ENCODE results near the gene MARCHF9. TPM values are rescaled to one million over a fixed set of nuclear protein-coding genes. Genes with fewer than 3 reads are reported as not detected.
"Not testable (repeated sequence)": the region's sequence is repeated elsewhere in the genome, so short reads cannot be mapped to it uniquely, and the experiment has no call there.

Gene MARCHF9
- total and polyA plus RNA-seq, 2 donors (not counting 1 experiment from before 2014, with no cell fraction given): 3.8 to 4.8 TPM

DNA sequence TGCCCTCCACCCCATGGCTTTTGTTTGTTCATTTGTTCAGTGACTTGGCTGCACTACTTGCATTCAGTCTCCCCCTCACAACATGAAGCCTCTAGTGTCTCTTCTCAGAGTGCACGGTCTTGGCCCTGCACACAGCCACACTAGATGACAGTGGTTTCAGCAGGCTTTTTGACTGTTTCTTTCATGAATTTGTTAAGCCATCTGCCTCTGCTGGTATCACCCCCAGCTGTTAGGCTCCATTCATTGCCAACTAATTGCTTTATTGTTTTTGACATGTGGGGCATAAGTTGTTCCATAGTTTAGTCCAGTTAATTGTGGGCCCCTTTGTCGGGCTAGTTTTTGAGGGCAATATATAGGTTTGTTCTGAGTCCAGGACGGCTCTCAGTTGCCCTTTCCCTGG lies 42.2 kb upstream of the MARCHF9 start:
- H3K79me2 ChIP-seq (ENCODE audit: control insufficient read depth, insufficient read depth, low read length): no peaks in the 10 kb centered on the region
- no peaks in the 10 kb centered on the region for H3K4me1 ChIP-seq (ENCODE audit: control insufficient read depth, extremely low read depth, insufficient read depth, low read length)
- no peak for TF ChIP-seq EZH2 (IDR thresholded peaks at IDR 0.05; ENCODE audit: low read length, missing control alignments)
- TF ChIP-seq, protein P1, sequence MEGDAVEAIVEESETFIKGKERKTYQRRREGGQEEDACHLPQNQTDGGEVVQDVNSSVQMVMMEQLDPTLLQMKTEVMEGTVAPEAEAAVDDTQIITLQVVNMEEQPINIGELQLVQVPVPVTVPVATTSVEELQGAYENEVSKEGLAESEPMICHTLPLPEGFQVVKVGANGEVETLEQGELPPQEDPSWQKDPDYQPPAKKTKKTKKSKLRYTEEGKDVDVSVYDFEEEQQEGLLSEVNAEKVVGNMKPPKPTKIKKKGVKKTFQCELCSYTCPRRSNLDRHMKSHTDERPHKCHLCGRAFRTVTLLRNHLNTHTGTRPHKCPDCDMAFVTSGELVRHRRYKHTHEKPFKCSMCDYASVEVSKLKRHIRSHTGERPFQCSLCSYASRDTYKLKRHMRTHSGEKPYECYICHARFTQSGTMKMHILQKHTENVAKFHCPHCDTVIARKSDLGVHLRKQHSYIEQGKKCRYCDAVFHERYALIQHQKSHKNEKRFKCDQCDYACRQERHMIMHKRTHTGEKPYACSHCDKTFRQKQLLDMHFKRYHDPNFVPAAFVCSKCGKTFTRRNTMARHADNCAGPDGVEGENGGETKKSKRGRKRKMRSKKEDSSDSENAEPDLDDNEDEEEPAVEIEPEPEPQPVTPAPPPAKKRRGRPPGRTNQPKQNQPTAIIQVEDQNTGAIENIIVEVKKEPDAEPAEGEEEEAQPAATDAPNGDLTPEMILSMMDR (conservative IDR thresholded peaks at IDR 0.05 in 1 of 2, IDR thresholded peaks at IDR 0.05 in 1 of 2; ENCODE audit: low read depth in 1 of 2, low read length in 2 of 2): no peak
- no peak overlapping the region for H3K27ac ChIP-seq (ENCODE audit: insufficient read depth, low read length)
- no peaks in the 10 kb centered on the region for H3K27me3 ChIP-seq (ENCODE audit: control insufficient read depth, insufficient read depth, low read length)
- no peak overlapping the region for H3K4me3 ChIP-seq (replicated peaks in 1 of 4; ENCODE audit: control extremely low read depth in 1 of 4, insufficient read depth in 1 of 4, low read depth in 3 of 4, low read length in 4 of 4)
- H3K4me2 ChIP-seq (ENCODE audit: extremely low read depth, insufficient read depth, low read length): no peak overlapping the region
- no peaks in the 10 kb centered on the region for H3K9me3 ChIP-seq (ENCODE audit: control insufficient read depth, insufficient read depth, low read depth, low read length)
- no peak overlapping the region for H3K9ac ChIP-seq (ENCODE audit: insufficient read depth, low read length)
- H4K20me1 ChIP-seq (ENCODE audit: control insufficient read depth, extremely low read depth, insufficient read depth, low read length): no peaks in the 10 kb centered on the region
- no peak for DNase-seq (ENCODE audit: low read depth in 2 of 2)
- H3K36me3 ChIP-seq (ENCODE audit: control insufficient read depth, insufficient read depth, low read length): peaks cover 6% of the 10 kb centered on the region
- no peak overlapping the region for H2AFZ ChIP-seq (ENCODE audit: low read length)

DNA sequence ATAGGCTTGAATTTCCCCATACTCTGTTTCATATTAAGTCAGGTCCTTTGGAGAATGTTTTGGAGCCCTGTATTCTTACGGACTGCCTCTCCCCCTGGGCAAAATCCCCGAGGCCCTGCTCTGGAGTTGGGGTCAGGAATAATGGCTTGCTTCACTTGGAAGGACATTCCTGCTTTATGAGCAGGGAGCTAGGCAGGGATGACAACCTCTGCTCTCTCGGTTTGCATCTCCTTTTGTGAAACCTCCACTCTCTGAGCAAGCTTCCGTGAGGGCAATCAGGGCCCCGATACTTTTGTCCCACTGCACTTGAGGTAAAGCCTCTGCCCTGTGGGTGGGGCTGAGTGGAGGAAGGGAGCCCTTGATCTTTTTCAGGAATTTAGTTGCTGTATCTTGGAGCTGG lies 41.7 kb upstream of the MARCHF9 start:
- no peak overlapping the region for H2AFZ ChIP-seq (ENCODE audit: low read length)
- no peaks in the 10 kb centered on the region for H3K4me1 ChIP-seq (ENCODE audit: control insufficient read depth, extremely low read depth, insufficient read depth, low read length)
- H3K27me3 ChIP-seq (ENCODE audit: control insufficient read depth, insufficient read depth, low read length): no peaks in the 10 kb centered on the region
- H3K4me3 ChIP-seq (replicated peaks in 1 of 4; ENCODE audit: control extremely low read depth in 1 of 4, insufficient read depth in 1 of 4, low read depth in 3 of 4, low read length in 4 of 4): no peak overlapping the region
- TF ChIP-seq, protein P1 (conservative IDR thresholded peaks at IDR 0.05 in 1 of 2, IDR thresholded peaks at IDR 0.05 in 1 of 2; ENCODE audit: low read depth in 1 of 2, low read length in 2 of 2): no peak
- no peak overlapping the region for H3K27ac ChIP-seq (ENCODE audit: insufficient read depth, low read length)
- H3K36me3 ChIP-seq (ENCODE audit: control insufficient read depth, insufficient read depth, low read length): peaks cover 9% of the 10 kb centered on the region
- no peak overlapping the region for H3K4me2 ChIP-seq (ENCODE audit: extremely low read depth, insufficient read depth, low read length)
- no peaks in the 10 kb centered on the region for H4K20me1 ChIP-seq (ENCODE audit: control insufficient read depth, extremely low read depth, insufficient read depth, low read length)
- H3K79me2 ChIP-seq (ENCODE audit: control insufficient read depth, insufficient read depth, low read length): no peaks in the 10 kb centered on the region
- DNase-seq (ENCODE audit: low read depth in 2 of 2): no peak
- no peaks in the 10 kb centered on the region for H3K9me3 ChIP-seq (ENCODE audit: control insufficient read depth, insufficient read depth, low read depth, low read length)
- no peak overlapping the region for H3K9ac ChIP-seq (ENCODE audit: insufficient read depth, low read length)

DNA sequence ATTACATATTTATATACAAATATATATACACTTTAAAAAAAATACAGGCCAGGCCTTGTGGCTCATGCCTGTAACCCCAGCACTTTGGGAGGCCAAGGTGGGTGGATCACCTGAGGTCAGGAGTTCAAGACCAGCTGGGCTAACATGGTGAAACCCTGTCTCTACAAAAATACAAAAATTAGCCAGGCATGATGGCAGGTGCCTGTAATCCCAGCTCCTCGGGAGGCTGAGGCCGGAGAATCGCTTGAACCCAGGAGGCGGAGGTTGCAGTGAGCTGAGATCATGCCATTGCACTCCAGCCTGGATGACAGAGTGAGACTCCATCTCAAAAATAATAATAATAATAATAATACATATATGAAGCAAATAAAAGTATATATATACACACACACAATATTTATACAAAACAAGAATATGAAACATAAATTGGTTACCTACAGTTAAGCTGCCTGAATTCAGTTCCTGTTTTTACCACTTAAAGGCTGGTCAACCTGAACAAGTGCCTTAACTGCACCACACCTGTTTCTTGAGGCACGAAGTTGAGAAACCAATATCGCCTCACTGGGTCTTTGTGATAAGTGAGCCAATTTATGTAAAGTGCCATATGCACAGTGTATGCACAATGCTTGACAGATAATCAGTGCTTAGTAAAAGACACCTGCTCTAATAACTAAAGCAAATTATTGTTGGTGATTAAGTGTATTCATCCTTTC lies 39.7 kb upstream of the MARCHF9 start:
- H3K9ac ChIP-seq (ENCODE audit: insufficient read depth, low read length); H3K27me3 ChIP-seq (ENCODE audit: control insufficient read depth, insufficient read depth, low read length); H4K20me1 ChIP-seq (ENCODE audit: control insufficient read depth, extremely low read depth, insufficient read depth, low read length); H3K4me1 ChIP-seq (ENCODE audit: control insufficient read depth, extremely low read depth, insufficient read depth, low read length); H3K36me3 ChIP-seq (ENCODE audit: control insufficient read depth, insufficient read depth, low read length); H2AFZ ChIP-seq (ENCODE audit: low read length); H3K4me2 ChIP-seq (ENCODE audit: extremely low read depth, insufficient read depth, low read length); H3K27ac ChIP-seq (ENCODE audit: insufficient read depth, low read length); H3K9me3 ChIP-seq (ENCODE audit: control insufficient read depth, insufficient read depth, low read depth, low read length); H3K79me2 ChIP-seq (ENCODE audit: control insufficient read depth, insufficient read depth, low read length); H3K4me3 ChIP-seq (replicated peaks in 1 of 4; ENCODE audit: control extremely low read depth in 1 of 4, insufficient read depth in 1 of 4, low read depth in 3 of 4, low read length in 4 of 4); DNase-seq (ENCODE audit: low read depth in 2 of 2): not testable (repeated sequence)

All from fibroblast of lung (primary cell).